Pulmonary artery endothelial cell (primary cell): ENCODE measurements around the gene PC. TPM values are rescaled to one million over a fixed set of nuclear protein-coding genes. Genes with fewer than 3 reads are reported as not detected.

Experiments used
- DNase-seq: peaks from one replicate; pipeline ENCODE4 v3.0.0-alpha.2; 2011; ENCODE audit warnings: low read depth, low spot score
- total RNA-seq: library from RNA; depleted of rRNA; stranded (reverse); fragments of >200 nt; gene quantifications from 2 replicates; pipeline ENCODE4 v1.2.3, GENCODE V29; 2014

The PC gene
- total RNA-seq, 1 donor from 2014 or later, result 6.9 TPM

GRCh38 chr11:66855574-66856495, 102.3 kb downstream of the PC start:
- DNase-seq, result peak; percentile 46

- DNase-seq, result no peak
Observed at GRCh38 chr11:66854729-66855211, 103.4 kb downstream of the PC start.

- no peak for DNase-seq
Observed at GRCh38 chr11:66854231-66854661, 103.9 kb downstream of the PC start.

GRCh38 chr11:66853242-66854229, 104.6 kb downstream of the PC start:
- DNase-seq, result no peak

GRCh38 chr11:66852466-66853241, 105.5 kb downstream of the PC start:
- DNase-seq, result no peak

- DNase-seq, result no peak
Observed at GRCh38 chr11:66851698-66852465, 106.3 kb downstream of the PC start.

- no peak for DNase-seq
Observed at GRCh38 chr11:66851239-66851596, 107.0 kb downstream of the PC start.

- DNase-seq, result no peak
Observed at GRCh38 chr11:66850588-66851238, 107.5 kb downstream of the PC start.

GRCh38 chr11:66850235-66850587, 108.0 kb downstream of the PC start:
- DNase-seq, result no peak

GRCh38 chr11:66849501-66850234, 108.5 kb downstream of the PC start:
- no peak for DNase-seq

- DNase-seq, result no peak
Observed at GRCh38 chr11:66848671-66849500, 109.3 kb downstream of the PC start.

GRCh38 chr11:66847461-66848232, 110.5 kb downstream of the PC start:
- DNase-seq, result no peak

GRCh38 chr11:66846671-66847091, 111.5 kb downstream of the PC start:
- DNase-seq, result no peak

GRCh38 chr11:66845876-66846212, 112.3 kb downstream of the PC start:
- no peak for DNase-seq

- no peak for DNase-seq
Observed at GRCh38 chr11:66845143-66845875, 112.9 kb downstream of the PC start.

- DNase-seq, result no peak
Observed at GRCh38 chr11:66844496-66845142, 113.6 kb downstream of the PC start.
